CD4-positive, alpha-beta T cell treated with Interleukin-10 for 1 hour (primary cell): ENCODE results near the gene COL6A1.

Experiments used
- DNase-seq: peaks from one replicate; pipeline ENCODE4 v3.0.0-alpha.2; 2020

COL6A1 gene

DNA sequence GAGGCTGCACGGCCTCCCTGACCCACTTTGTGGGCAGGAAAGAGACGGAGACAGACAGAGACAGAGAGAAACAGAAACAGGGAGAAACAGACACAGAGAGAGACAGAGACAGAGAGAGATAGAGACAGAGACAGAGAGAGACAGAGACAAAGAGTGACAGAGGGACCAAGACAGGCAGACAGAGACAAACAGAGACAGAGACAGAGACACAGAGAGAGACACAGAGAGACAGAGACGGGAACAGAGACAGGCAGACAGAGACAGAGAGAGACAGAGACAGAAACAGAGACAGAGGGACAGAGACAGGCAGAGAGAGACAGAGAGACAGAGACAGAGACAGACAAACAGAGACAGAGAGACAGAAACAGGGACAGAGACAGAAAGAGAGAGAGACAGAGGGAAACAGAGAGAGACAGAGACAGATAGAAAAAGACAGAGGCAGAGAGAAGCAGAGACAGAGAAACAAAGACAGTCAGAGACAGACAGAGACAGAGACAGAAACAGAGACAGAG, 3.1 kb downstream of the COL6A1 start:
- no peak for DNase-seq

GRCh38 chr21:45985471-45986315, 4.1 kb downstream of the COL6A1 start:
- no peak for DNase-seq

DNA sequence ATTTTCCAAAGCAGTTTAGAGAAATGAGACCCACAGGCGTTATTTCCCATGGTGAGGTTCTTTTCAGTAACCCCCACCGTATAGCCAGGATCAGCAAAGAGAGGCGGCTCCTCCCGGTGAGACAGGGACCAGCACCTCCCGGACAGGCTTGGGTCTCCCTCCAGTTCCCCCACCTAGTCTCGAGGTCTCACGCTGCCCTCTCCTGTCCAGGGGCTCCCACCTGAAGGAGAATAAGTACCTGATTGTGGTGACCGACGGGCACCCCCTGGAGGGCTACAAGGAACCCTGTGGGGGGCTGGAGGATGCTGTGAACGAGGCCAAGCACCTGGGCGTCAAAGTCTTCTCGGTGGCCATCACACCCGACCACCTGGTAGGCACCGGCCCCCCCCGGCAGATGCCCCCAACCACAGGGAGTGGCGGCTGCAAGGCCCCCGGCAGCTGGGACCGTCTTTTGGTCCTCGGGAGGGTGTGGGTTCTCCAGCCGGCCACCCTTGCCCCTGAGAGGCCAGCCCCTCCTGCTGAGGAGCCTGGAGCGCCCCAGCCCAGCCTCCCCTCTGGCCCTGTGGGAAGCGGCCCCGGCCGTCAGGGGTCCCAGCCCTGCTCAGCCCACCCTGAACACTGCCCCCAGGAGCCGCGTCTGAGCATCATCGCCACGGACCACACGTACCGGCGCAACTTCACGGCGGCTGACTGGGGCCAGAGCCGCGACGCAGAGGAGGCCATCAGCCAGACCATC, 4.9 kb downstream of the COL6A1 start:
- no peak for DNase-seq

DNA sequence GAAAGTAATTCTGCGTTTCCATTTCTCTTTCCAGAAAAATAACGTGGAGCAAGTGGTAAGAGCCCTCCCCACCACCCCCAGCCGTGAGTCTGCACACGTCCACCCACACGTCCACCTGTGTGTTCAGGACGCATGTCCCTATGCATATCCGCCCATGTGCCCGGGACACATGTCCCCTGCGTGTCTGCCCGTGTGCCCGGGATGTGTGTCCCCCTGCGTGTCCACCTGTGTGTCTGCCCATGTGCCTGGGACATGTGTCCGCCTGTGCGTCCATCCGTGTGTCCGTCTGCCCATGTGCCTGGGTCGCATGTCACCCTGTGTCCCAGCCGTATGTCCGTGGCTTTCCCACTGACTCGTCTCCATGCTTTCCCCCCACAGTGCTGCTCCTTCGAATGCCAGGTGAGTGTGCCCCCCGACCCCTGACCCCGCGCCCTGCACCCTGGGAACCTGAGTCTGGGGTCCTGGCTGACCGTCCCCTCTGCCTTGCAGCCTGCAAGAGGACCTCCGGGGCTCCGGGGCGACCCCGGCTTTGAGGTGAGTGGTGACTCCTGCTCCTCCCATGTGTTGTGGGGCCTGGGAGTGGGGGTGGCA, 5.6 kb downstream of the COL6A1 start:
- DNase-seq = no peak

GRCh38 chr21:45988366-45989347, 7.1 kb downstream of the COL6A1 start:
- no peak for DNase-seq

DNA sequence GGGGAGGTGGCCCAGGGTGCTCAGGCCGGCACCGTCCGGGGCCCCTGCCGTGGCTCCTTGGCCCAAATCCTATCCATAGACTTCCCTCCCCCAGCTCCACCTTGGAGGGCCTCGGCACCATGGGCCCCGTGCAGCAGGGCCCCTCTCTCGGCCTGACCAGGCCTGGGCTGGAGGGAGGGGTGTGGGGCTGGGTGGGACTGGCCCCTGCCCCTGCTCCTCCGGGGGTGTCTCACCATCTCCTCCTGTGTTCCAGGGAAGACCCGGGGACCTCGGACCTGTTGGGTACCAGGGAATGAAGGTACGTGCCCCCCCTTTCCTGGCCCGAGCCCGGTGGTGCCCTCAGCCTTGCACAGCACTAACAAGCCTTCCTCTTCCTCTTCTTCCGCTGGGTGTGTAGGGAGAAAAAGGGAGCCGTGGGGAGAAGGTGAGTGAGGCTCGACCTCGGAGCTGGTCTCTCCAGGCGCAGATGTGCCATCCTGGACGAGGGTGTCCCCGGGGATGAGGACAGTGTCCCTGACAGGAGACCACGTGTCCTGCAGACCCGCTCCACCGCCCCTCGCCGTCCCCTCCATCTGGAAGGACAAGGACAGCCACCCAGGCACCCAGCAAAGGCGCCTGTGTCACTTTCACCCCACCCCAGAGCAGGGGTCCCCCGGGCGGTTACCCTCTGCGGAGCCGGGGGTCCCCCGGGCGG, 7.9 kb downstream of the COL6A1 start:
- no peak for DNase-seq

DNA sequence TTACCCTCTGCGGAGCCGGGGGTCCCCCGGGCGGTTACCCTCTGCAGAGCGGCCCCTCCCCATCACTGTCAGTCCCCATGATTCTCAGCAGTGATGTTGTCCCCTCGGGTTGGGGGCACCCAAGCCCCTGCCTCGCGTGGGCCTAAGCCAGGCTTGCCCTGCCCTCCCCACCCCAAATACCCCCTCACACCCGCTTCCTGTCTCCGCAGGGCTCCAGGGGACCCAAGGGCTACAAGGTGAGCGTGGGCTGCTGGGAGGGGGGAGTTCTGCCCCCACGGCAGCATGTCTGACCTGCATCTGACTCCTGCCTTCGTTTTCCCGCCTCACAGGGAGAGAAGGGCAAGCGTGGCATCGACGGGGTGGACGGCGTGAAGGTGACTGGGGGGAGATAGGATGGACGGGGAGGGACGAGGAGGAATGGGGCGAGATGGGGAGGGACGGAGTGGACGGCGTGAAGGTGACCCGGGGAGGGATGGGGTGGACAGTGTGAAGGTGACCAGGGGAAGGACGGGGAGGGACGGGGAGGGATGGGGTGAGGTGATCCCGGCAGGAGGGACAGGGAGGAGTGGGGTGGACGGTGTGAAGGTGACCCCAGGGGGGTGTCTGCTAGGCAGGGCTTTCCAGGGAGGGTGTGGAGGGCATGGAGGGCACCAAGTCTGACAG, 8.6 kb downstream of the COL6A1 start:
- no peak for DNase-seq

GRCh38 chr21:45990741-45991605, 9.4 kb downstream of the COL6A1 start:
- no peak for DNase-seq

DNA sequence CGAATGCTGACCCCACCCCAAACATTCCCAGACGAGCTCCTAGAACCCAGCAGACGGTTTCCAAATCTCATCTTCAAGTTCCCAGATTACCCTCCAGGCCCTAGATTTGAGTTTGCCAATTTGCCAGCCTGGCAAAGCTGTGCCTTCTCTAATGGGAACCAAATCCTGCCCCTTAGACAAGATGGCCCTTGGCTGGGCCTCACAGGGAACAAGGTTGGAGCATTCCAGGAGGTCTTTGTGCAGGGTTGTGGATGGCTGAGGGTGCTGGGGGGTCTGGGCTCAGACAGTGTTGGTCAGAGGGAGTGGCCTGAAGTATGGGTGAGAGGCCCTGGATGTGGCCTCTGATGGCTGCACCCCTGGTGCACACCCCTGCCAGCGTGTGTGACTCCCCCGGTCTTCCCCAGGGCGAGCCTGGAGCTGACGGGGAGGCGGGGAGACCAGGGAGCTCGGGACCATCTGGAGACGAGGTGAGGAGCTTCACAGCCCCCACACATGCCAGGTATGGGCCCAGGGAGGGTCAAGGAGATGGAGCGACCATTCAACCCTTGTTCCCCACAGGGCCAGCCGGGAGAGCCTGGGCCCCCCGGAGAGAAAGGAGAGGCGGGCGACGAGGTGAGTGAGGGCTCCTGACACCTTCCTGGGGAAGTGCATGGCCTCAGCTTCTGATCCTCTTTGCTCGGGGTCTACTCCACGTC, 10.2 kb downstream of the COL6A1 start:
- DNase-seq = no peak

DNA sequence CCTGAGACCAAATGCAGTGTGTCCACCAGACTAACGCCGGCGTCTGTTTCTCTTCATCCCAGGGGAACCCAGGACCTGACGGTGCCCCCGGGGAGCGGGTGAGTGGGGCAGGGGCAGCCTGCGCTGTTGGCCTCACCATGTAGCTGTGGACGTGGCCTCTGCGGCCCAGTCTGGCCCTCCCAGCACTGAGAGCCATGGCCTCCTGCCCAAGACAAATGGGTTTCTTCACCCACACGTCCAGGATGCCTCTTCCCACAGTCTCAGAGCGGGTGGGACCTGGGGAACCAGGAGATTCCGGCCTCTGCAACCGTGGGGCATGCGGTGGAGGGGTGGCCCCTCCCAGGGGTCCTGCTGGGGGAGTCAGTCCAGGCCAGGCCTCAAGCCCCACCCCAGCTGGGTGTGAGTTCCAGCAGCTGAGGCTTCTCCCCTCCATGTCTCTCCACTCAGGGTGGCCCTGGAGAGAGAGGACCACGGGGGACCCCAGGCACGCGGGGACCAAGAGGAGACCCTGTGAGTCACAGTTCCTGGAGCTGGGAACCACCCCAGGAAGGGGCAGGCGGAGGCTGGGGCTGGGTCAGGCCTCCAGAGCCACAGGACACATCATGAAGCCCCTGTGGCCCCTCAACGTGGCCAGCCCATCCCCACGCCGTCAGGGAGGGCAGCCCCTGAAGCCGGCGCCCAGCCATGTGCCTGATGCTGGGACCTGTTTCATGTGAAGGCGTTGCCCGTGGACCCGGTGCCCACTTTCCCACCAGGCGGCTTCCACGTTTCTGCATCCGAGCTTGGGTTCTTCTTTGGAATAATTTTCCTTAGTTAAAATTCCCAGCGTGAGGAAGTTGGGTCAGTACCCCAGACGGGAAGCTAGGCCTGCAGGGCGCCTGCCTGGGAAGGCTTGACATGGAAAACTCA, 11.0 kb downstream of the COL6A1 start:
- DNase-seq = no peak

DNA sequence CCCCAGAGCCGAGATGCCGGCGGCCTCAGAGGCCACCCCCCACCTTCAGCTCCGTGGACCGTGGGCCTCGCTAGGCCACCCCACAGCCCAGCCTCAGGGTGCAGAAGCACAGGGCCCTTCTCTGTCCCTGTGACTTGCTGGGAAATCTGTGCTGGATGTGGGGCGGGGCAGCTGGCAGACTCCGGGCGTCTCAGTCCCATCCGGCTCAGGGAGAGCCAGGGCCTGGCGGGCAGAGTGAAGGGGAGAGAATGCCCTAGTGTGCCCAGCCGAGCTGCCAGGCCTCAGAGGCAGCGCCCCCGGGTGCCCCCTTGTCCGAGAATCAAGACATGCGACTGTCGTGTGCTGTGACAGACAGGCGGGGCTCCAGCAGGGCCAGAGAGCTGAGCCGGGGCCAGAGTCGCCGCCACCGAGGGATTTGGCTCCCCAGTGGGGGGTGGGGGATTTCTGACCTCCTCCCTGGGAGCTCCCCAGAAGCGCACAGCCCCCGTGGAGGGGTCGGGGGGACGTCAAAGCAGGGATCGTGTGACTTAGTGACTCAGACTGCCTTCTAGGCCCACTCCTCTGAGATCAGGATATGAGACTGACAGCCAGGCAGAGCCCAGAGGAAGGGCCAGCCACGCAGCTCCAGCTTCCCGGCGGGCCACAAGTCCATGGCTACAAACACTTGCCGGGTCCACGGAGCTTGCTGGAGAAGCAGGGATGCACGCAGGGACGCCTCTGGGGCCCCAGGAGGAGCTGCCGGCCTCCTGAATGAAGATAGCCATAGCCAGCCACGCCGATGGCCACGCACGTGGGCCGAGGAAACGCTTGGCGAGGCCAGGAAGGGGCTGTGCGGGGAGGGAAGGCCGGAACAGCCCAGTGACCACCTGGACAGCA, 11.9 kb downstream of the COL6A1 start:
- no peak for DNase-seq

GRCh38 chr21:45994086-45994661, 12.6 kb downstream of the COL6A1 start:
- no peak for DNase-seq

- no peak for DNase-seq
Observed at GRCh38 chr21:45994759-45995685, 13.5 kb downstream of the COL6A1 start.

DNA sequence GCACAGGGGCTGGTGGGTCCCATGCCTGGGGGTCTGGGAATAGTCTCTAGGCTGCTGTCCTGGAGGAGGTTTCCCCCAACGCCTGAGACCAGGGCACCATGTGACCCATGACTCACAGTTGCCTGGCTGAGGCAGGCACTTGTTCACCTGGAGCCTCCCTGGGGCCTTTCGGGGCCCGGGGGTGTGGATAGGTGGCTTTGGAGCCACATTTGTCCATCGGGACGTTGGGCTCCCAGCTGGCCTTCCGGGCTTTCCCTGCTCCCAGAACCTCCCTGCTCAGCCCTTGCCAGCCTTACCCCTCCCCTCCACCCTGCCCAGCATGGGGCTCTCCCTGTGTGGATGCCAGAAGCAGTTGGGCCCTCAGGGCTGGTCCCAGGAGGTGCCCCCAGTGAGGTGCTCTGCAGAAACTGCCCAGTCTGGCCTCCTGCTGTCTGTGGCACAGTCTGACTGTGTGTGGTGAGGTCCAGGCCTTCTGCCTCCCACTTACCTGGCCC, 14.2 kb downstream of the COL6A1 start:
- DNase-seq = no peak

- DNase-seq = no peak
Observed at GRCh38 chr21:45996311-45997204, 15.0 kb downstream of the COL6A1 start.
